GM21528 (cell line): ENCODE measurements around the gene DIPK1A.

ENCODE experiments used
- ATAC-seq: cut with Tn5 transposase; IDR thresholded peaks from one replicate; pipeline ENCODE4 v1.9.1; 2021; ENCODE audit warnings: mild to moderate bottlenecking, moderate library complexity; ENCODE audit not compliant: unreplicated experiment, low FRiP score

DIPK1A gene

DNA sequence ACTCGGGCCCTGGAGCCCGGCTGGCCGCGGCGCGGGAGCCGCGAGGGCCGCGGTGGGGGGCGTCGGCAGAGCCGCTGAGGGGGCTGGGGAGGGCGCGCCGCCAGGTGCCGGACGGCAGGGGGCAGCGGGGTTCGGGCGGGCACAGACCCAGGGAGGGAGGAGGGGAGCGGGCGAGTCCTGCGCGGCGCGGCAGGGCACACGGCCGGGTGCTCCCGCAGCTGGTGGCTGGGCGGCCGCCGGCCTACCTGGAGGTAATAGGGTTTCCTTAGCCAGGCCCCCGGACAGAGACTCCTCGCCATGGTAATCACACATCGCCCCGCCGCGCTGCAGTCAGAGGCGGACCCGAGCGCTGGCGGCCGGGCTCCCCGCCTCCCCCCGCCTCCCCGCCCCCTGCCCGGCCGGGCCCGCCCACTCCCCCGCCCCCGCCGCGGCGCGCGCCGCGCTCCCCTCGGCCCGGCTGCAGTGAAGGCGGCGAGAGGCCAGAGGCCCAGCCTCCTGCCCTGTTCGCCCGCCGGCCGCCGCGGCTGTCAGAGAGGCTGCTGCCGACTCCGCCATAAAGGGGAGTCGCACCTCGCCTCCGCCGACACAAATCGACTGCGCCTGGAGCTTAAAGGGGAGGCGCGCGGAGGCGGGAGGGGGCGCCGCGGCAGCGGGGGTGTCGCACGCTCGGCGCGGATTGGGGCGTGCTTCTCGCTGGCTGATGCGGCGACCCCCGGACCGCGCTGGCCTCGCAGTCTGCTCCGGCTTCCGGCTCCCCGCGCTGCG, at the start of gene DIPK1A:
DIPK1A (minus strand) TSS at position 332 of the 765 bp plus-strand sequence; CDS start at position 299, 33 bp downstream.
- ATAC-seq, result peak; percentile 48

DNA sequence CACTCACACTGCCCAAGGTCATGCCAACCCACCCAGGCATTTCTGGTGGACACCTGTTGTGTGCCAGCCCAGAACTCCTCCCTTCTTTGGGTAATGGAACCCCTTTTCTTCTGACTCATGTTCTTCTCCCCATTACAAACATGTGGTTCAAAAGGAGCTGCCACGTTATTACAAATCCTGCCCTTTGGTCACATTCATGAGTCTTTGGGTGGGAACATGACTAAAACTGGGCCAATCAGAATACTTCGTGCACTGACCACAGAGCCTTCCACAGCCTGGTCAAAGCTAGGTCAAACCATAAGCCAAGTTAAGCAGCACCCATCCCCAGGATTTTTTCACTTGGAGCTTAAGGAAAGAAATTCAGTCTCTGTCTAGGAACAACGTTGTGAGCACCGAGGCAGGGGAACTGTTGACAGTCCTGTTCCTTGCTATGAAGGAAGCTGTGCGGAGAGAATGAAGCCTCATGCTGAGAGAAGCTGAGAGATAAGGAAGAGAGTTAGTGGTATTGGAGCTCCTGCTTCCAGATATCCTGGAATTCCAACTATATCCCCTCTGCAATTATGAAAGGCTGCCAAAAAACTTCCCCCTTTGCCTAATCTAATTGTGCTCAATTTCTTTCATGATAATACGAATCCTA, 46.8 kb upstream of the DIPK1A start:
- ATAC-seq, result no peak

GRCh38 chr1:93005252-93005598, 44.0 kb upstream of the DIPK1A start:
- no peak for ATAC-seq

DNA sequence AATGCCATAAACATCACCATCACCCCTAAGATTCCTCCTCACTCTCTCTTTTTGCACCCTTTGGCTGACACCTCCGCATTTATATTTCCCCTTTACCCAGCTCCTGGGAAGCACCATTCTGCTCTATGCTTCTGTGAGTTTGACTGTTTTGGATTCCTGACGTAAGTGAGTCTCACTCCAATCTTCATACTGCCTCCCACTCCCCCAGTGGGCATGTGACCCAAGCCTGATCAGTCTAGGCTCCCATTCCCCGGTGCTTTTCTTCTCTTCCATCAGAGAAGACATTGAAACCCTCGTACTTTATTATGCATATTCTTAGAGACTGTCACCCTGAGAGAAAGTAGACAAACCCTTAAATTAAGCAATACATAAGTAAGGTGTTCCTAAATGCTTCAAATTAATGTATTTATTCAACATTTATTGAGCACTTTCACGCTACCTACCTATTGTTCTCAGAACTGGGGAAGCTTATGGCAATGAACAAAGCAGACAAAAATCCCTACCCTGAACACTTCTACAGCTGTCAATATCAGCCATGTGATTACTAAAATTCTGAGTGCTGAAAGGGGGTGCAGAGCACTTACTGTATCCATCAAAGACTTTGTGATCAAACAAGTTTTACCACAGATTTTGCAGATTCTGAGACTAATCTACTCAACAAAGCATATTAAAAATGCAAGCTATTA, 43.4 kb upstream of the DIPK1A start:
- ATAC-seq, result no peak

DNA sequence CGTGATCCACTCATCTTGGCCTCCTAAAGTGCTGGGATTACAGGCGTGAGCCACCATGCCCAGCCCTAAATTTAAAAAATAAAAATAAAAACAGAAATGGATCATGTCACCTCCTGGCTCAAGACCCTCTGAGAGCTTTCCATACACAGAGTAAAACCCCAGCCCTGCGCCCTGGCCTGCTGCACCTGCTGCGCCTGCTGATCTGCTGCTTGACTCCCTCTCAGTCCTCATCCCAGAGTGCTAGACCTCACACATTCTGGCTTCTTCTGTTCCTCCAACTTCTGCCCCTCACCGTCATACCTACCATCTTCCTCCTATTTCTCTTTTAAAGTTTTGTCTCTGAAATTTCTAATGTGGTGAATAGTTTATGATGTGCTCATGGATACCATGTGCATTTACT, 42.7 kb upstream of the DIPK1A start:
- ATAC-seq, result no peak

- no peak for ATAC-seq
Measured at GRCh38 chr1:93002781-93003180, 41.5 kb upstream of the DIPK1A start.

- ATAC-seq, result no peak
Measured at GRCh38 chr1:93001893-93002292, 40.6 kb upstream of the DIPK1A start.

DNA sequence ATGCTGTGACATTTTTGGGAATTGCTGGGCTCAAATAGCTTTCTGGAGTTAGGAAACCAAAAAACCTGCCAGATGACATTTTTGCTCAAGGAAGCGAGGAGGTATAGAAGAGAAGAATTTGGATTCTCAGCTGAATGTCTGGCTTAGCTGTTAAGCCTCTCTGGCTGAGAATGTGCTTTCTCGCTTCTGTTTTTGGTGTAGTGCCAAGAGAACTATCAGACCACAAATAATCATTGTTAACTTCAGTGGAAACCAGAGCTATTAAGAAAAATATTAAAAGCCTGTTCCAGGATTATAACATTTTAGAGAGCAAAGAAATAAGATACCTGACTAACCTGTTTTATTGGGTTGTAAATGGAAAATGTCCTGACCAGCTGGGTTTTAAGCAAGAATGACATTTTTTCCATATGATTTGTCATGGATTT, 39.5 kb upstream of the DIPK1A start:
- no peak for ATAC-seq

GRCh38 chr1:93000291-93000690, 39.0 kb upstream of the DIPK1A start:
- ATAC-seq, result no peak

- no peak for ATAC-seq
Measured at GRCh38 chr1:92998821-92999220, 37.6 kb upstream of the DIPK1A start.

DNA sequence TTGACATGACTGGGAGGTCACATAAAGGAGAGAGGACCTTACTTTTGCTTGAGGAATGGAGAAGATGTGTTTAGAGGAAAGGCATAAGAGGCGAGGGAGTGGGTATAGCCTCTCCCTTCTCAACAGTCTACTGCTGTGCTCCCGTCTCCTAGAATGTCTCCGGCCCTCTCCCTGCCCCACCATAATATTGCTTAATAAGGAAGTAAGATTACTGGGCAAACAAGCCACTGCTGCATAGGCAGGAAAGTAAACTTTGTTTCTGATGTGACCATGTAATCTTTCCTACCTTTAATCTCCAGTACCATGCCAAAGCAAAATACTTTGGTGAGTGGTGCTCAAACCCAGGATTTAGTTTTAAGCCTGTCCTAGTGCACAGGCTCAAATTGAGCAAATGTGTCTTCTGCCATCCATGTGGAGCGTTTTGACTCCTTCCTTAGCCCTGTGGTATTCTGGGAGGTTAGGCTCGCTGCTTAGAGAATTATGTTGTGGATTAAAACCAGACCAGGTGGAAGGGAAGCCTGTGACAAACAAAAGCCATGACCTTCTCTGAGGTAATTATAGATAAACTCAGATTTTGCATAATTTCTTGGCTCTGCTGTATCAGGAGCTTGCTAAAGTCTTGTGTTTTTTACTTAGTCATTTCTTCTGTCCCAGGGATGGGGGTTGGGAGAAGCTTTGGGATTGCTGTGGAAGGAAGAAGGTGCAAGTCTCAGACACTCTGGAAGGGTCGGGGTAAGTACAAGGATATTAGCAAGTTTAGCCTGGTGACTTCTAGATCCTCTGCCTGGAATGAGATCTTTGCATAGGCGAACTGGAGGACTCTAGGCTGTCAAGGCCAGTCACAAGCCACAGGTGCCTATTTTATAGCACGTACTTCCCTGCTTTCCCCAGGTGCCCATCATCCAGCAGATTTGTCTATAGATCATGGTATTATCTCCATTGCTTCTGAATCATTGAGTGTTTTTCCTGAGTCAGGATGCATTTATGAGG, 34.5 kb upstream of the DIPK1A start:
- ATAC-seq, result no peak

GRCh38 chr1:92994105-92994712, 32.9 kb upstream of the DIPK1A start:
- ATAC-seq, result peak; percentile 85

DNA sequence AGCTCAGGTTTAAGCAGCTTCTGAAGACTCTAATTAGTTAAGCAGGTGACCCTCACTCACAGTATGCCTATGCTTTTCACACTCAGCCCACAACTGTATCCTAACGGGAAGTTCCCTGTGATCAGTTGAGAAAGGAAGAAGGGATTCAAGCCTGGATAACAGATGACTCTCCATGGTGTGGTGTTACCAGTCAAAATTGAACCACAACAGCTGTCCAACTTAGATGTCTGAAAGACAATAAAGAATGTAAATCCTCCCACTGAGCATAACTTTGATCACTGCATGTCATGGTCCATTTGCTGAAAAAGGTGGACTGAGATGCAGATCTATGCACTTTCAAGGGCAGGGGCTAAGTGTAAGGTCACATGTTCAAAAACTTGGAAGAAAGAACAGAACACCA, 32.3 kb upstream of the DIPK1A start:
- ATAC-seq, result no peak

- no peak for ATAC-seq
Measured at GRCh38 chr1:92992877-92993276, 31.6 kb upstream of the DIPK1A start.

GRCh38 chr1:92992054-92992453, 30.8 kb upstream of the DIPK1A start:
- ATAC-seq, result no peak

- ATAC-seq, result no peak
Measured at GRCh38 chr1:92990828-92991227, 29.6 kb upstream of the DIPK1A start.

DNA sequence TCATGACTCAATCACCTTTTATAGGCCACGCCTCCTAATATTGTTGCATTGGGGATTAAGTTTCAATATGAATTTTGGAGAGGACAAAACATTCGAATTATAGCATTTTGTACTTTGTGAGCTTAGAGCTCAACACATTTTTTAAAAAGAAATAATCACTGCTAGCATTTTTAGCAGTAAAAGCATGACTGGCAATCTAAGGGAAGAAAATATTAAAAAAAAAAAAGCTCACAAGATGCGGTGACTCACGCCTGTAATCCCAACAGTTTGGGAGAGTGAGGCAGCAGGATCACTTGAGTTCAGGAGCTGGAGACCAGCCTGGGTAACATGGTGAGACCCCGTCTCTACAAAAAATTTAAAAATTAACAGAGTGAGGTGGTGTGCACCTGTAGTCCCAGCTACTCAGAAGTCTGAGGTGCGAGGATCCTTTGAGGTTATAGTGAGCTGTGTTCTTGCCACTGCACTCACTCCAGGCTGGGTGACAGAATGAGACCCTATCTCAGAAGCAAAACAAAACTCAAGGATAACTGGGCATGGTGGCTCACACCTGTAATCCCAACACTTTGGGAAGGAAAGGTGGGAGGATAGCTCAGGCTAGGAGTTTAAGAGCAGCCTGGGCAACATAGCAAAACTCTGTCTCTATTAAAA, 28.8 kb upstream of the DIPK1A start:
- no peak for ATAC-seq

GRCh38 chr1:92989253-92989652, 28.0 kb upstream of the DIPK1A start:
- no peak for ATAC-seq

DNA sequence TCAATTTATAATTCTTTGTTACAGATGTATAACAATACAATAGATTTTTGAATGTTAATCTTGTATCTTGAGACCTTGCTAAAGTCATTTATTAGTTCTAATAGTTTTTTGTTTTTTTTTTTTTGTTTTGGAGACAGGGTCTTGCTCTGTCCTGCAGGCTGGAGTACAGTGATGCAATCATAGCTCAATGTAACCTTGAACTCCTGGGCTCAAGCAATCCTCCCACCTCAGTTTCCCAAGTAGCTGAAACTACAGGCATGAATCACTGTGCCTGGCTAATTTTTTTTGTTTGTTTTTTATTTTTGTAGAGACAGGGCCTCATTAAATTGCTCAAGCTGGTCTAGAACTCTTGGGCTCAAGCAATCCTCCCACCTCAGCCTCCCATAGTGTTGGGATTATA, 26.2 kb upstream of the DIPK1A start:
- no peak for ATAC-seq

- ATAC-seq, result no peak
Measured at GRCh38 chr1:92985101-92985500, 23.8 kb upstream of the DIPK1A start.
